ENCODE results near the gene CDH12. TPM values are rescaled to one million over a fixed set of nuclear protein-coding genes. Genes with fewer than 3 reads are reported as not detected.
A peak's percentile ranks its signal among the peaks of the same experiment; 100 is the strongest.

The CDH12 gene
- total RNA-seq, 1 donor from 2014 or later = not detected

DNA sequence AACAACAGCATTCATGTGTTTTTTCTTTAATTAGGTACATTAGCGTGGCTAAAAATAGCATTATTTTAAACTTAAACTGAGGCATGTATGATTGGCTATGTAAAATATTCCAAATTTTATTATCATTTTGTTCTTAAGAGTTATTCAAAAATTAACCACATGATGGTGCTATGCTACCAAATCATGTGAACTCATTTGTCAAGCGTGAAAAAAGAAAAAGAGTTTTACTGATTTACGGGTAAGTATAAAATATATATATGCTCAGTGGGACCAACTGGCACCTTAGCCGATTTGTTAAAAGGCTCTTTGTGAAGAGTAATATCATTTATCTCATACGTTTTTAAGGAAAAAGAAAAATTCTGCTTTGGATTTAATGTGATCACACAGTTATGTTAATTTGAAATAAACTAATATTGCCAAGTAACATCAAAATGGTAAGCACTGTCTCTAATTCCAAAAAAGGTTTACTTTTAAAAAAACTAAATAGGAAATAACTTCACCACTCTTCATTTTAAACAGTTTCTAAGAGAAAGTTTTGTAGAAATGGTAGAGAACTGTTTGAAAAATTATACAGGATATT lies 1042.3 kb downstream of the CDH12 start:
- Histone ChIP-seq H3K79me2 (ENCODE audit: insufficient read depth, low read length) (no peaks in the 10 kb centered on the region), H3K27ac (ENCODE audit: low read depth, low read length) (no peak overlapping the region), H3K4me3 (ENCODE audit: insufficient read depth, low read depth, low read length) (no peak overlapping the region), H3K4me2 (ENCODE audit: low read length) (no peak overlapping the region), H2AFZ (ENCODE audit: low read depth, low read length) (no peak overlapping the region), H3K9ac (ENCODE audit: low read length) (no peak overlapping the region), H3K9me3 (ENCODE audit: insufficient read depth, low read depth, low read length) (no peaks in the 10 kb centered on the region), H3K36me3 (ENCODE audit: insufficient read depth, low read length) (no peaks in the 10 kb centered on the region), H3K4me1 (ENCODE audit: insufficient read depth, low read length) (peaks cover 6% of the 10 kb centered on the region), H4K20me1 (ENCODE audit: insufficient read depth, low read length) (no peaks in the 10 kb centered on the region), H3K27me3 (ENCODE audit: insufficient read depth, low read length) (no peaks in the 10 kb centered on the region)
- Mint-ChIP-seq H3K9me3 (ENCODE audit: unreplicated experiment) (no peaks in the 10 kb centered on the region), H3K36me3 (ENCODE audit: low read depth, unreplicated experiment) (no peaks in the 10 kb centered on the region), H3K27me3 (ENCODE audit: low read depth, unreplicated experiment) (no peaks in the 10 kb centered on the region), H3K27ac (ENCODE audit: unreplicated experiment) (no peak overlapping the region), H3K4me3 (ENCODE audit: unreplicated experiment) (no peak overlapping the region), H3K4me1 (ENCODE audit: low read depth, unreplicated experiment) (peaks cover 3% of the 10 kb centered on the region)
- FAIRE-seq (no peak), DNase-seq (ENCODE audit: low read depth) (peak; percentile 22)
- TF ChIP-seq, protein P1, sequence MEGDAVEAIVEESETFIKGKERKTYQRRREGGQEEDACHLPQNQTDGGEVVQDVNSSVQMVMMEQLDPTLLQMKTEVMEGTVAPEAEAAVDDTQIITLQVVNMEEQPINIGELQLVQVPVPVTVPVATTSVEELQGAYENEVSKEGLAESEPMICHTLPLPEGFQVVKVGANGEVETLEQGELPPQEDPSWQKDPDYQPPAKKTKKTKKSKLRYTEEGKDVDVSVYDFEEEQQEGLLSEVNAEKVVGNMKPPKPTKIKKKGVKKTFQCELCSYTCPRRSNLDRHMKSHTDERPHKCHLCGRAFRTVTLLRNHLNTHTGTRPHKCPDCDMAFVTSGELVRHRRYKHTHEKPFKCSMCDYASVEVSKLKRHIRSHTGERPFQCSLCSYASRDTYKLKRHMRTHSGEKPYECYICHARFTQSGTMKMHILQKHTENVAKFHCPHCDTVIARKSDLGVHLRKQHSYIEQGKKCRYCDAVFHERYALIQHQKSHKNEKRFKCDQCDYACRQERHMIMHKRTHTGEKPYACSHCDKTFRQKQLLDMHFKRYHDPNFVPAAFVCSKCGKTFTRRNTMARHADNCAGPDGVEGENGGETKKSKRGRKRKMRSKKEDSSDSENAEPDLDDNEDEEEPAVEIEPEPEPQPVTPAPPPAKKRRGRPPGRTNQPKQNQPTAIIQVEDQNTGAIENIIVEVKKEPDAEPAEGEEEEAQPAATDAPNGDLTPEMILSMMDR (IDR thresholded peaks at IDR 0.05; ENCODE audit: insufficient read depth, low read depth, low read length) = peak; percentile 41
- no peak for TF ChIP-seq EZH2 (IDR thresholded peaks at IDR 0.05; ENCODE audit: insufficient read depth, low read length)

DNA sequence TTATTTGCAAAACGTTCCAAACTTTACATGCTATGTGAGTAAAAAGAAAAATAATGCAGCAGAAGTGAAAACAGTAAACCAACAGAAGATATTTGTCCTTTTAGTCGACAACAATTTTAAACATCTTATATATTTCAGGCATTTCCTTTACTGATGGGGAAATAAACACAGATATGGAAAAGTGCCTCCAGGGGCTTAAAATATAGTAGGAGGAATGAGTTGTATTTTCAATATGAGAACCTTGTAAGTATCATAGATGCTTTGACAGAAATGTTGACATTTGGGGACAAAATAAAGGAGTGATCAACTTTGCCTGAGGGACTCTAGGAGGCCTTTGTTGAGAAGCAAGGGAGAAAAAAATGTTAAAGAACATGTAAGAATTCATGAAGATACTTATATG lies 1043.5 kb downstream of the CDH12 start:
- no peaks in the 10 kb centered on the region for H3K36me3 ChIP-seq (ENCODE audit: insufficient read depth, low read length)
- H3K9ac ChIP-seq (ENCODE audit: low read length) = no peak overlapping the region
- Mint-ChIP-seq H3K36me3 (ENCODE audit: low read depth, unreplicated experiment) (no peaks in the 10 kb centered on the region), H3K27ac (ENCODE audit: unreplicated experiment) (no peak overlapping the region), H3K9me3 (ENCODE audit: unreplicated experiment) (no peaks in the 10 kb centered on the region), H3K4me3 (ENCODE audit: unreplicated experiment) (no peak overlapping the region), H3K4me1 (ENCODE audit: low read depth, unreplicated experiment) (peaks cover 3% of the 10 kb centered on the region), H3K27me3 (ENCODE audit: low read depth, unreplicated experiment) (no peaks in the 10 kb centered on the region)
- no peak for DNase-seq (ENCODE audit: low read depth)
- no peak for FAIRE-seq
- no peaks in the 10 kb centered on the region for H4K20me1 ChIP-seq (ENCODE audit: insufficient read depth, low read length)
- no peaks in the 10 kb centered on the region for H3K27me3 ChIP-seq (ENCODE audit: insufficient read depth, low read length)
- H3K9me3 ChIP-seq (ENCODE audit: insufficient read depth, low read depth, low read length) = no peaks in the 10 kb centered on the region
- no peak overlapping the region for H2AFZ ChIP-seq (ENCODE audit: low read depth, low read length)
- H3K4me1 ChIP-seq (ENCODE audit: insufficient read depth, low read length) = peaks cover 6% of the 10 kb centered on the region
- H3K4me3 ChIP-seq (ENCODE audit: insufficient read depth, low read depth, low read length) = no peak overlapping the region
- H3K79me2 ChIP-seq (ENCODE audit: insufficient read depth, low read length) = no peaks in the 10 kb centered on the region
- TF ChIP-seq, protein P1 (IDR thresholded peaks at IDR 0.05; ENCODE audit: insufficient read depth, low read depth, low read length) = no peak
- no peak for TF ChIP-seq EZH2 (IDR thresholded peaks at IDR 0.05; ENCODE audit: insufficient read depth, low read length)
- H3K4me2 ChIP-seq (ENCODE audit: low read length) = no peak overlapping the region
- H3K27ac ChIP-seq (ENCODE audit: low read depth, low read length) = no peak overlapping the region

- Mint-ChIP-seq H3K36me3 (ENCODE audit: low read depth, unreplicated experiment) (no peaks in the 10 kb centered on the region), H3K4me1 (ENCODE audit: low read depth, unreplicated experiment) (peaks cover 3% of the 10 kb centered on the region), H3K4me3 (ENCODE audit: unreplicated experiment) (no peak overlapping the region), H3K9me3 (ENCODE audit: unreplicated experiment) (no peaks in the 10 kb centered on the region), H3K27me3 (ENCODE audit: low read depth, unreplicated experiment) (no peaks in the 10 kb centered on the region), H3K27ac (ENCODE audit: unreplicated experiment) (peak overlapping the region; percentile 56)
- no peak overlapping the region for H3K27ac ChIP-seq (ENCODE audit: low read depth, low read length)
- no peak overlapping the region for H3K4me2 ChIP-seq (ENCODE audit: low read length)
- H2AFZ ChIP-seq (ENCODE audit: low read depth, low read length) = no peak overlapping the region
- no peaks in the 10 kb centered on the region for H3K79me2 ChIP-seq (ENCODE audit: insufficient read depth, low read length)
- H3K4me1 ChIP-seq (ENCODE audit: insufficient read depth, low read length) = peaks cover 6% of the 10 kb centered on the region
- no peaks in the 10 kb centered on the region for H3K36me3 ChIP-seq (ENCODE audit: insufficient read depth, low read length)
- no peaks in the 10 kb centered on the region for H3K27me3 ChIP-seq (ENCODE audit: insufficient read depth, low read length)
- H4K20me1 ChIP-seq (ENCODE audit: insufficient read depth, low read length) = no peaks in the 10 kb centered on the region
- FAIRE-seq = no peak
- no peak overlapping the region for H3K9ac ChIP-seq (ENCODE audit: low read length)
- TF ChIP-seq, protein P1 (IDR thresholded peaks at IDR 0.05; ENCODE audit: insufficient read depth, low read depth, low read length) = no peak
- TF ChIP-seq EZH2 (IDR thresholded peaks at IDR 0.05; ENCODE audit: insufficient read depth, low read length) = no peak
- H3K4me3 ChIP-seq (ENCODE audit: insufficient read depth, low read depth, low read length) = no peak overlapping the region
- no peak for DNase-seq (ENCODE audit: low read depth)
- H3K9me3 ChIP-seq (ENCODE audit: insufficient read depth, low read depth, low read length) = no peaks in the 10 kb centered on the region
Measured at GRCh38 chr5:21807953-21808352, 1045.2 kb downstream of the CDH12 start.
